GM12878 (cell line): ENCODE data around the gene CERKL. TPM values are rescaled to one million over a fixed set of nuclear protein-coding genes. Genes with fewer than 3 reads are reported as not detected.

ENCODE experiments used
- ATAC-seq: fragments of 200-7000 bp; cut with Tn5 transposase; 3 replicates; pipeline ENCODE4 v1.9.1; 2020; ENCODE audit warnings: mild to moderate bottlenecking, moderate library complexity
- BruUV-seq: library from RNA; stranded (reverse); fragments of 400-500 nt; replicated peaks from 2 replicates; lab custom pipeline; 2021; lab: Mats Ljungman, UMichigan
- CTCF ChIA-PET: fragments of 300-600 bp; sonication (Branson Sonifier 250); formaldehyde crosslinking; extraction: SDS; loops from one replicate; lab custom pipeline; 2021; ENCODE audit warnings: inconsistent platforms; lab: Yijun Ruan, JAX
- POLR2A ChIA-PET: fragments of 350-600 bp; formaldehyde crosslinking; extraction: SDS; loops from one replicate; lab custom pipeline; 2021; ENCODE audit warnings: inconsistent platforms; lab: Charles Lee
- RAD21 ChIA-PET: fragments of 300-600 bp; sonication (Branson Sonifier 250); formaldehyde crosslinking; loops from one replicate; lab custom pipeline; 2023; ENCODE audit warnings: antibody characterized with exemption; ENCODE audit not compliant: unreplicated experiment; lab: Charles Lee
- SMC1A ChIA-PET: fragments of 300-600 bp; sonication (Branson Sonifier 250); formaldehyde crosslinking; loops from one replicate; lab custom pipeline; 2023; ENCODE audit not compliant: unreplicated experiment, uncharacterized antibody; lab: Charles Lee
- DNase-seq: peaks from one replicate; pipeline ENCODE4 v3.0.0-alpha.2; 2011; ENCODE audit warnings: low read depth, low spot score
- FAIRE-seq: peaks from 3 replicates; lab custom pipeline; 2011; peaks lifted over from hg19 to GRCh38; lab: Jason Lieb, UNC
- H2AFZ ChIP-seq: 2 replicates; pipeline ENCODE4 v1.6.0; 2011; ENCODE audit warnings: low read depth, low read length, control low read depth; ENCODE audit not compliant: control insufficient read depth
- H3K27ac ChIP-seq: 2 replicates; pipeline ENCODE4 v1.5.1; 2011; ENCODE audit warnings: control low read depth; ENCODE audit not compliant: control insufficient read depth, insufficient read depth
- H3K27me3 ChIP-seq, 2 experiments: replicated peaks in 1 of 2; 2 replicates each; pipeline versions ENCODE4 v1.6.0 to v1.6.1; 2011; ENCODE audit warnings: low read length in 1 of 2; ENCODE audit not compliant: control insufficient read depth in 2 of 2, insufficient read depth in 2 of 2
- H3K36me3 ChIP-seq, 2 experiments: 2 replicates each; pipeline ENCODE4 v1.5.1; 2011; ENCODE audit warnings: low read length in 1 of 2; ENCODE audit not compliant: control insufficient read depth in 2 of 2, insufficient read depth in 2 of 2
- H3K4me1 ChIP-seq: 2 replicates; pipeline ENCODE4 v1.6.1; 2011; ENCODE audit warnings: mild to moderate bottlenecking, low read length, moderate library complexity, mixed read lengths; ENCODE audit not compliant: control insufficient read depth, insufficient read depth
- H3K4me2 ChIP-seq: 2 replicates; pipeline ENCODE4 v1.6.0; 2011; ENCODE audit warnings: control low read depth; ENCODE audit not compliant: control insufficient read depth, insufficient read depth
- H3K4me3 ChIP-seq: fragments of 200-600 bp; sonication (generic); 2 replicates; pipeline ENCODE4 v1.5.1; 2016
- H3K79me2 ChIP-seq: 2 replicates; pipeline ENCODE4 v1.6.0; 2011; ENCODE audit warnings: low read length; ENCODE audit not compliant: control insufficient read depth, insufficient read depth
- H3K9ac ChIP-seq: 2 replicates; pipeline ENCODE4 v1.8.0; 2011; ENCODE audit warnings: low read length, control low read depth, mixed read lengths; ENCODE audit not compliant: control insufficient read depth, insufficient read depth
- H3K9me3 ChIP-seq: replicated peaks from 3 replicates; pipeline ENCODE4 v1.5.1; 2011; ENCODE audit warnings: mild to moderate bottlenecking, low read length; ENCODE audit not compliant: control insufficient read depth, insufficient read depth
- H4K20me1 ChIP-seq: 2 replicates; pipeline ENCODE4 v1.6.0; 2011; ENCODE audit not compliant: control insufficient read depth, insufficient read depth
- ATF3 ChIP-seq: IDR thresholded peaks from 2 replicates; pipeline ENCODE4 v1.6.1; 2011; ENCODE audit warnings: low read depth, mild to moderate bottlenecking, low read length, moderate library complexity, borderline replicate concordance; ENCODE audit errors: extremely low read depth
- NR2F1 ChIP-seq: fragments of 450-650 bp; conservative IDR thresholded peaks from 2 replicates; pipeline ENCODE4 v1.6.1; 2017; ENCODE audit warnings: mild to moderate bottlenecking
- REST ChIP-seq: IDR thresholded peaks from 2 replicates; pipeline ENCODE4 v1.6.1; 2012; ENCODE audit warnings: mild to moderate bottlenecking, low read depth, low read length
- SPI1 ChIP-seq: IDR thresholded peaks from 2 replicates; pipeline ENCODE4 v1.6.1; 2011; ENCODE audit warnings: low read depth, mild to moderate bottlenecking, low read length, moderate library complexity, borderline replicate concordance; ENCODE audit not compliant: insufficient read depth
- SREBF2 ChIP-seq: IDR thresholded peaks from 2 replicates; pipeline ENCODE4 v1.6.1; 2012; ENCODE audit warnings: mild to moderate bottlenecking, low read length
- ZNF687 ChIP-seq: fragments of 450-650 bp; IDR thresholded peaks from 2 replicates; pipeline ENCODE4 v1.6.1; 2017; ENCODE audit warnings: mild to moderate bottlenecking, moderate library complexity
- WGBS: methylation state at CpG from one replicate; pipeline ENCODE4 v1.1.6; 2016; ENCODE audit warnings: low lambda C conversion rate; ENCODE audit not compliant: insufficient replicate concordance, insufficient coverage; ENCODE audit errors: missing lambda C conversion rate; 5-methylcytosine and 5-hydroxymethylcytosine counted together
- in situ Hi-C: fragments of 300-500 bp; cut with MboI; formaldehyde crosslinking; loops from 9 replicates; pipeline ENCODE4 v1.14.3; 2018; ENCODE audit warnings: mixed read lengths
- intact Hi-C: fragments of 100-400 bp; cut with micrococcal nuclease; formaldehyde crosslinking; loops from one replicate; pipeline ENCODE4 v1.14.2; 2022; ENCODE audit not compliant: unreplicated experiment
- polyA plus RNA-seq, 11 experiments: library from polyadenylated mRNA; depleted of rRNA in 4 of 11; unstranded in 6 of 11; stranded (reverse) in 5 of 11; fragments of >200 nt; fragmentation: Nextera tagmentation in 4 of 11; fragmentation: Illumina TruSeq in 1 of 11; extraction: Ambion mirVana in 4 of 11; extraction: Trizol in 1 of 11; gene quantifications; 1 replicate in 1 of 11; 2 replicates in 10 of 11; pipeline versions ENCODE4 v1.2.1 to v1.2.3, GENCODE V29; 2011 to 2016; ENCODE audit warnings: inconsistent platforms in 2 of 11, missing spikeins in 2 of 11, low read depth in 1 of 11
- total RNA-seq, 4 experiments: library from RNA; depleted of rRNA in 3 of 4; stranded (reverse); fragments of >200 nt in 3 of 4; fragmentation: Illumina TruSeq in 1 of 4; extraction: Trizol in 1 of 4; gene quantifications; 2 replicates each; pipeline versions ENCODE4 v1.2.1 to v1.2.3, GENCODE V29; 2013 to 2021
- TF ChIP-seq, protein P1 (sequence below): IDR thresholded peaks from 2 replicates; pipeline ENCODE4 v1.6.1; 2012; ENCODE audit warnings: low read depth, low read length, improper control_type of control experiment

CERKL gene
- total and polyA plus RNA-seq, 10 of the 15 experiments (the other 5 are each of a cell fraction or from before 2014, with no cell fraction given), result 0.05 to 23.0 (median 6.0) TPM; not detected in 2

GRCh38 chr2:181613241-181613640 is 43.7 kb downstream of the CERKL start (continued):
- TF ChIP-seq REST, result no peak
- TF ChIP-seq, all 136 proteins: peak for 0

DNA sequence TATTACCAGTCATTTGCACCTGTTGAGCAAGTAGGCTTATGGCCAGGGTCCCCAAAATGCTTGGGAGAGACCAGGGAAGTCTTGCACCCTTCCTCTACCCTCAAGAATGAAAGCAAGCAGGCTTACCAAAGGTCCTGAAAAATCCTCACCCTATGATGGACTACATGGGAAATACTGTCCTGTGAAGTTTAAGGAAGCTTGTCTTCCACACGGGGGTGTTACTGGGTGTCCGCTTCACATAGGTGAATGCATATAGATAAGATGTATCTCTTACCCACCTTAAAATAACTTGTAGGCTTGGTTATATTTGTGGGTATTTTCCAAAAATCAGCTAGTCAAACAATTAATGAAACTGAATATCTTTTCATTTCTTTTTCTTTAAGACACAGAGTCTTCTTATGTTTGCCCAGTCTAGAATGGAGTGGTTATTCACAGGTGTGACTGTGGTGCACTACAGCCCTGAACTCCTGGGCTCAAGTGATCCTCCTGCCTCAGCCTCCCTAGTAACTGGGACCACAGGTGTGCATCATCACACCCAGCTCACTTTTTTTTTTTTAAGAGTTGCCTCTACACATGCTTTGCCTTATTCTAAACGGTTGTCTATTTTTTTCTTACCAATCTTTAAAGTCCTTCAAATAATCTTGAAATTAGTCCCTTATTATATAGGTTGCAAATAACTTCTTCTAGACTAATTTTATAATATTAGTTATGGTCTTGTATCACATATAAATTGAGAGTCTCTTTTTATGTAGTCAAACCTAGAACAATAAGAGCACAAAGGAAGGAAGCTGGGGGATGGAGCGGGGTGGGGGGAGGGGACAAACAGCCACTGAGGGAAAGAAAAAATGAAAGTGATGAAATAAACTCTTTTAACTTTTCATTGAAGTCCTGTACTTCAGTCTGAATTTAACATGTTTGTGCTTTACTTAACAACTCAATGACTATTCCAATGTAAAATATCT is 49.0 kb downstream of the CERKL start:
- no peaks in the 10 kb centered on the region for H3K9me3 ChIP-seq
- POLR2A ChIA-PET, result interaction anchor here (0.6 kb wide), 1 partner anchor 9 kb away, joined by 3 read pairs; no protein-coding TSS in a partner anchor
- no peaks in the 10 kb centered on the region for H3K79me2 ChIP-seq
- H3K27ac ChIP-seq, result no peak overlapping the region
- SMC1A ChIA-PET, result interaction anchor here (0.7 to 1.4 kb wide), 5 partner anchors 9 to 107 kb away, joined by 3 to 6 read pairs (median 4); no protein-coding TSS in a partner anchor
- H3K4me1 ChIP-seq, result no peaks in the 10 kb centered on the region
- no peaks in the 10 kb centered on the region for H4K20me1 ChIP-seq
- WGBS, result 65% methylated on average over 3 of the region's 4 CpGs
- H3K4me2 ChIP-seq, result no peak overlapping the region
- in situ Hi-C loops (no loop called here), intact Hi-C loops (no loop called here)
- H3K27me3 ChIP-seq, result no peaks in the 10 kb centered on the region
- H2AFZ ChIP-seq, result no peak overlapping the region
- no peak overlapping the region for H3K4me3 ChIP-seq
- FAIRE-seq (no peak), ATAC-seq (no peak), DNase-seq (no peak)
- H3K9ac ChIP-seq, result no peak overlapping the region
- RAD21 ChIA-PET, result interaction anchor here (1.1 to 1.4 kb wide), 2 partner anchors 14 to 19 kb away, joined by 3 to 4 read pairs; no protein-coding TSS in a partner anchor
- CTCF ChIA-PET, result interaction anchor here (1.0 to 1.7 kb wide), 2 partner anchors 34 to 106 kb away, joined by 4 to 7 read pairs; no protein-coding TSS in a partner anchor
- H3K36me3 ChIP-seq, result no peaks in the 10 kb centered on the region
- no TSS peak for BruUV-seq
- TF ChIP-seq, protein P1, sequence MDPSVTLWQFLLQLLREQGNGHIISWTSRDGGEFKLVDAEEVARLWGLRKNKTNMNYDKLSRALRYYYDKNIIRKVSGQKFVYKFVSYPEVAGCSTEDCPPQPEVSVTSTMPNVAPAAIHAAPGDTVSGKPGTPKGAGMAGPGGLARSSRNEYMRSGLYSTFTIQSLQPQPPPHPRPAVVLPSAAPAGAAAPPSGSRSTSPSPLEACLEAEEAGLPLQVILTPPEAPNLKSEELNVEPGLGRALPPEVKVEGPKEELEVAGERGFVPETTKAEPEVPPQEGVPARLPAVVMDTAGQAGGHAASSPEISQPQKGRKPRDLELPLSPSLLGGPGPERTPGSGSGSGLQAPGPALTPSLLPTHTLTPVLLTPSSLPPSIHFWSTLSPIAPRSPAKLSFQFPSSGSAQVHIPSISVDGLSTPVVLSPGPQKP, result no peak
- TF ChIP-seq NR2F1 (no peak), SPI1 (no peak), SREBF2 (no peak), ZNF687 (no peak), ATF3 (no peak)
